ENCODE results near the gene PRMT7.
A peak's percentile ranks its signal among the peaks of the same experiment; 100 is the strongest.

PRMT7 gene, protein sequence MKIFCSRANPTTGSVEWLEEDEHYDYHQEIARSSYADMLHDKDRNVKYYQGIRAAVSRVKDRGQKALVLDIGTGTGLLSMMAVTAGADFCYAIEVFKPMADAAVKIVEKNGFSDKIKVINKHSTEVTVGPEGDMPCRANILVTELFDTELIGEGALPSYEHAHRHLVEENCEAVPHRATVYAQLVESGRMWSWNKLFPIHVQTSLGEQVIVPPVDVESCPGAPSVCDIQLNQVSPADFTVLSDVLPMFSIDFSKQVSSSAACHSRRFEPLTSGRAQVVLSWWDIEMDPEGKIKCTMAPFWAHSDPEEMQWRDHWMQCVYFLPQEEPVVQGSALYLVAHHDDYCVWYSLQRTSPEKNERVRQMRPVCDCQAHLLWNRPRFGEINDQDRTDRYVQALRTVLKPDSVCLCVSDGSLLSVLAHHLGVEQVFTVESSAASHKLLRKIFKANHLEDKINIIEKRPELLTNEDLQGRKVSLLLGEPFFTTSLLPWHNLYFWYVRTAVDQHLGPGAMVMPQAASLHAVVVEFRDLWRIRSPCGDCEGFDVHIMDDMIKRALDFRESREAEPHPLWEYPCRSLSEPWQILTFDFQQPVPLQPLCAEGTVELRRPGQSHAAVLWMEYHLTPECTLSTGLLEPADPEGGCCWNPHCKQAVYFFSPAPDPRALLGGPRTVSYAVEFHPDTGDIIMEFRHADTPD

DNA sequence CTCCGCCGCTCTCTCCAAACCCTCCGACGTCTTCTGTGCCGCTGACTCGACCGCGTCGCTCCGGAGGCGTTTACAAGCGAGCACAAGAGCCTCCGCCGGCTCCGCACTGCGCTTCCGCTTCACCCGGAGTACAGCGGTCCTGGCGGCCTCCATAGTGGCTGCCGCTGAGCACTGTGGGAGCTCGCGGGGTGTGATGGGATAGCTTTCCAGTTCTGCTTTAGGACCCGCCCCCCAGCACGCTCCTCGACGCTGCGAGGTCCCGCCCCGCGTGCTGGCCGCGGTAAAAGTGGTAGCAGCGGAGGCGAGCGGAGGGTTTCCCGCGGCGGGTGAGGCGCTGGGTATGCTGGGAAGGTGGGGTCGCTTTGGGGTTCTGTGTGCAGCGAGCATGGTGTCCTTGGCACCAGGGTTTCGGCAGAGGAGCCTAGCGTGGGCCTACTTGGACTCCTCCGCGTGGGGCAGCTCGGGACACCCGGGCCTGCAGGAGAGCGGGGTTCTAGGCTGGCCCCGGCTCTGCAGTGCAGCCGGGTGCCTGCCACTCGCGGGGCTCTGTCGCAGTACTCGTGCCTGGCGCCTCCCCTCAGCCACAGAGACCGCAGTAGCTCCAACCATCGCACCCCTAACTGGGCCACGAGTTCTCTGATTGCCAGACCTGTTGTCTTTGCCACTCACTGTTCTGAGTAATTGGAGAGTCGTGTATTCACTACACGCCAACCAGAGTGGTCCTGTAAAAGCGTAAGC lies at the start of gene PRMT7, which contains the start of gene SLC7A6OS:
TSS of gene PRMT7 (plus strand) at position 246 of the 738 bp plus-strand sequence. CDS start 4,961 bp downstream, outside the sequence.
TSS of gene SLC7A6OS (minus strand) at position 173 of the 738 bp plus-strand sequence. CDS start at position 153, 20 bp downstream.
- TF ChIP-seq, protein P1, sequence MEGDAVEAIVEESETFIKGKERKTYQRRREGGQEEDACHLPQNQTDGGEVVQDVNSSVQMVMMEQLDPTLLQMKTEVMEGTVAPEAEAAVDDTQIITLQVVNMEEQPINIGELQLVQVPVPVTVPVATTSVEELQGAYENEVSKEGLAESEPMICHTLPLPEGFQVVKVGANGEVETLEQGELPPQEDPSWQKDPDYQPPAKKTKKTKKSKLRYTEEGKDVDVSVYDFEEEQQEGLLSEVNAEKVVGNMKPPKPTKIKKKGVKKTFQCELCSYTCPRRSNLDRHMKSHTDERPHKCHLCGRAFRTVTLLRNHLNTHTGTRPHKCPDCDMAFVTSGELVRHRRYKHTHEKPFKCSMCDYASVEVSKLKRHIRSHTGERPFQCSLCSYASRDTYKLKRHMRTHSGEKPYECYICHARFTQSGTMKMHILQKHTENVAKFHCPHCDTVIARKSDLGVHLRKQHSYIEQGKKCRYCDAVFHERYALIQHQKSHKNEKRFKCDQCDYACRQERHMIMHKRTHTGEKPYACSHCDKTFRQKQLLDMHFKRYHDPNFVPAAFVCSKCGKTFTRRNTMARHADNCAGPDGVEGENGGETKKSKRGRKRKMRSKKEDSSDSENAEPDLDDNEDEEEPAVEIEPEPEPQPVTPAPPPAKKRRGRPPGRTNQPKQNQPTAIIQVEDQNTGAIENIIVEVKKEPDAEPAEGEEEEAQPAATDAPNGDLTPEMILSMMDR (IDR thresholded peaks at IDR 0.05; ENCODE audit: low read depth, low read length, missing control alignments) = no peak
- DNase-seq (ENCODE audit: low read depth) = peak; percentile 64
- peak within 1 kb of the TSS; percentile 93 for H3K4me3 ChIP-seq (ENCODE audit: low read depth, low read length)
- in situ Hi-C loops (cut with HindIII; ENCODE audit: low sequenced_read_pairs) = no loop called here

DNA sequence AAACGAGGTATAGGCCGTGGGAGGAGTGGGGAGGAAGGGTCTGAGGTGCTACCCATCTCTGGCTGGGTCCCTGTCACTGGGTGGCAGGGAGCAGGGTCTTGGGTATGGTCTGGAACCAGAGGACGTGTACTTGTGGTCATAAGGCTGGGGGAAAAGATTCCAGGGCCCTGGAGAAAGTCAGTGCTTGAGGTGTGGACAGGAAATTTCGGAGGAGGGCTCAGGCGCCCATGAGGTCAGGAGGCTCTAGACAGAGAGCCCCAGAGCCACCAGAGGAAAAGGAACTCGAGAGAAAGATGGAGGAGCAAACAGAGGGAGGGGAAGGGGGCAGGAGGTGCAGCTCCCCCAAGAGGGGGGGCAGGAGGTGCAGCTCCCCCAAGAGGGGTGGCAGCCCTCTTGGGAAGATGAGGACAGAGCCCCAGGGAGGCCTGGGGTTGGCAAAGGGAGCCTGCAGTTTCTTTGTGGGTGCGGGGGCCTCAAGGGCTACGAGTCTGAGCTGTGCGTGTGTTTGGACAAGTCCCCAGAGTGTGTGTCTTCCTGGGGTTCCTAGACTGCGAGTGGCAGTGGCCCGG lies 47.2 kb upstream of the PRMT7 start:
- TF ChIP-seq, protein P1 (IDR thresholded peaks at IDR 0.05; ENCODE audit: low read depth, low read length, missing control alignments) = no peak
- no peak for DNase-seq (ENCODE audit: low read depth)
- in situ Hi-C loops (cut with HindIII; ENCODE audit: low sequenced_read_pairs) = no loop called here

DNA sequence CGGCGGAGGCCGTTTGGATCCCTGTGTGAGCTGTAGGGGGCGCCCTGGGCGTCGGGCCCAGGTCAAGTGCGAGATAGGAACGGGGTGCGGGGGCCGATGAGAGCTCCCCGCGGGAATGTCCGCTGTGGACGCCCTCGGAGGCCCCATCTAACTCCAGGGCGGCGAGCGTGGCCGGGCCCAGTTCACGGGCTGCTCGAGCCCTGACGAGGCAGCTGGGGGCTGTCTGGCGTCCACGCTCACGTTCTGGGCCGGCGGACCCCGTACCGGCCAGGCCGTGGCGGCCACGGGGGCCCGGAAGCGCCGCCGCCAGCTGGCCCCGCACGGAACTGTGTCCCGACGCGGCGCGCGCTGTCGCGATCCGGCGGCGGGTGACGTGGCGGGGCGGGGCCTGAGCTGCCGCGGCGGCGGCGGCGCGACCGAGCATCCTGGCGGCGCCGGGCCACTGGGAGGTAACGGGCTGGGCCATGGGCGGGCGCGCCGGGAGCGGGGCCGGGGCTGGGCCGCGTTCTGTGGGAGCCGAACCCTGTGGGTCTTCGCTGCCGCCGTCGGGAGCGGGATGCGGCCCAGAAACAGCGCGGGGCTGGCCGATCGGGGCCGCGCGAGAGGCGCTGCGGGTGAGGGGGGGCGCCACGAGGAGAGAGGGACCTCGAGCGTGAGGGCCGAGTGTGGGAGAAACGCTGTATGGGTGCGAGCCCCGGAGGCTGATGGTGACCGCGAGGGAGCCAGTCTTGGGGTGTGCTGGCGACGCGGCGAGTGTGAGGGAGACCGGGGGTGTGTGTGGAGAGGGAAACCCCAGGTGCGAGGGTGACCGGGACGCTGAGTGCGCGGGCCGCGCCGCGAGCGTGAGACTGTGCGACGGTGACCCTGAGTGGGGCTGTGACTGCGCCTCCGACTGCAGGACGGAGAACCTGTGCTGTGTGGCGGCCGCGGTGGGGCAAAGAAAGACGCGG lies 46.4 kb upstream of the PRMT7 start, which contains the start of gene SLC7A6:
TSS of gene SLC7A6 (plus strand) at position 399 of the 950 bp plus-strand sequence. CDS start 10,201 bp downstream, outside the sequence.
- DNase-seq (ENCODE audit: low read depth) = no peak
- in situ Hi-C loops (cut with HindIII; ENCODE audit: low sequenced_read_pairs) = no loop called here
- peak within 1 kb of the TSS; percentile 84 for H3K4me3 ChIP-seq (ENCODE audit: low read depth, low read length)
- TF ChIP-seq, protein P1 (IDR thresholded peaks at IDR 0.05; ENCODE audit: low read depth, low read length, missing control alignments) = peak; percentile 65

More for the DNA sequence above, 47.2 kb upstream of the PRMT7 start:
- H3K4me3 ChIP-seq (ENCODE audit: low read depth, low read length) = peak overlapping the region; percentile 84

DNA sequence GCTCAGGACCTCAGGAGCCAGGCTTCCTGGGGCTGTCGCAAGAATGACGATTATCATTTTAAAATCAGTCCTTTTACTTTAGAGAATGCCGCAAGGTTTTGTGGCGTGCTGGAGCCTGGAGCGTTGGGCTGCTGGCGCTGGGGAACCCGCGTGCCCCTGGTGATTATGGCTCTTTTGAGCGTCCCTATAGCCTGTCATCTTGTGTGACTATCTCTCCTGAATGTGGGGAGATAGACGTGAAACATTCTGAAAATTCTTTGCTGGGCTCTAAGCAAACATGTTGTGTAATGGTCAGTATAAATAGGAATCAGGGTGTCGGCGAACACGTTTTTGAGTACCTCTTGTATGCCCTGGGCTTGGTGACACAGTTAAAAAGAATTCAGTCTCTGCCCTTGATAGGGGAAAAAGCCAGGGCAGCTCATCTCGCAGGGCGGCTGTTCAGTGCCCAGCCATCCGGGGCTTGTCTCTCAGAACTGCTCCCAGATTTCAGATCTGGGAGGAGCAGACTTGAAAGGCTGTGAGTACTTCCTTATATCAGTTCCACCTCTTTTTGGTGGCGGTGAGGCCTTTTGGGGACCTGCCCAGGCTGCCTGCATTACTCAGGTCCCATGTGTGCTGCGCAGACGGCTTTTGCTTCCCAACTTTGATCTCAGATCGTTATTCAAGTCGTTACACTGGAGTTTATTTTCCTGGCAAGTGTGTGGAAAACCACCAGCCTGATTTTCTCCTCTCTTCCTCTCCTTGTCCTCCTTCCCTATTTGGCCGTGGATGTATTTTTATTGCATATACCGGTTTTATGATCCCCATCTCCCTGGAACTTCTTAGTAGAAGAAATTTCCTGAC lies 45.5 kb upstream of the PRMT7 start:
- H3K4me3 ChIP-seq (ENCODE audit: low read depth, low read length) = peak overlapping the region; percentile 84
- no peak for DNase-seq (ENCODE audit: low read depth)
- in situ Hi-C loops (cut with HindIII; ENCODE audit: low sequenced_read_pairs) = no loop called here

More for the DNA sequence above, 45.5 kb upstream of the PRMT7 start:
- TF ChIP-seq, protein P1 (IDR thresholded peaks at IDR 0.05; ENCODE audit: low read depth, low read length, missing control alignments) = no peak
